Stimulated activated CD8-positive, alpha-beta memory T cell treated with anti-CD3 and anti-CD28 coated beads, Interleukin-7, amount 100 ng/mL, for 4 hours (primary cell): ENCODE data around the gene HECW1.
"Not testable (repeated sequence)": the region's sequence is repeated elsewhere in the genome, so short reads cannot be mapped to it uniquely, and the experiment has no call there.

Experiments
- DNase-seq, 2 donors: peaks; one replicate each; pipeline ENCODE4 v3.0.0-alpha.2; 2020; ENCODE audit warnings: low read depth in 2 of 2

Gene HECW1

DNA sequence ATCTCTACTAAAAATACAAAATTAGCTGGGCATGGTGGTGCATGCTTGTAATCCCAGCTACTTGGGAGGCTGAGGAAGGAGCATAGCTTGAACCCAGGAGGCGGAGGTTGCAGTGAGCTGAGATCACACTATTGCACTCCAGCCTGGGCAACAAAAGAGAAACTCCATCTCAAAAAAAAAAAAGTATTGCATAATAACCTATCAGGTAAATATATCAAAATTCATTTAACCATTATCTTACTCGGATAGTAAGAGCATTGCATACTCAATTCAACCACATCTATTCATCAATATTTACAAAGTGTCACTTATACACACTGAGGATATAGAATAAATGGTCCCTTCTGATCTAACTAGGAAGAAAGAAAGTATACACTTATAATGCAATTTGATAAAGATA lies 461.4 kb downstream of the HECW1 start:
- not testable (repeated sequence) for DNase-seq

DNA sequence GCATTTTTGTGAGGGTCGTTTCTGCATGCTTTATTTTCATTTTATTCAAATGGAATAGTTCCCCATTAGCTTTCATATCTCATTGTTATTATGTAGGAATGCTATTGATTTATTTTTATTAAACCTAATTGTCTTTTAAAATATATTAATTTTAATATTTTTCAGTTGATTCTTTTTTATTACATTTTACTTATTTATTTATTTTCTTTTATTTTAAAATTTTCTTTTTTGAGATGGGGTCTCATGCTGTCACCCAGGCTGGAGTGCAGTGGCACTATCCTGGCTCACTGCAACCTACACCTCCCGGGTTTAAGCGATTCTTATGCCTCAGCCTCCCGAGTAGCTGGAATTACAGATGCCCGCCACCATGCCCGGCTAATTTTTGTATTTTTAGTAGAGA lies 463.1 kb downstream of the HECW1 start:
- no peak for DNase-seq

DNA sequence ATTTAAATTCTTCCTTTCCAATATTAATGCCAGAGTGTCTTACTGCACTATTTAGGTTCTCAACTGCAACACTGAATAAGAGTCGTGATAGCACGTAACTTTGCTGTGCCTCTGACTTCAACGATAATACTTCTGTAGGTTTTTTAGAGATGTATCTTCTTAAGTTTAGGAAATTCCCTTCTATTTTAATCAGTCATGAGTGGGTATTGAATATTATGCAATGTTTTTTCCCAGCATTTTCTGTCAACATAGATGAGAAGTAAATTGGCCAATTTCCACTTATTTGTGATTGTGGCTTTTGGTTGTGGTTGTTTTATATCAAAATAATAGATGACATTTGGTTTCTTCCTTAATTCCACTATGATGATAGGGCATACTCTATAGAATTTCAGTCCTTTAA lies 463.8 kb downstream of the HECW1 start:
- no peak for DNase-seq

DNA sequence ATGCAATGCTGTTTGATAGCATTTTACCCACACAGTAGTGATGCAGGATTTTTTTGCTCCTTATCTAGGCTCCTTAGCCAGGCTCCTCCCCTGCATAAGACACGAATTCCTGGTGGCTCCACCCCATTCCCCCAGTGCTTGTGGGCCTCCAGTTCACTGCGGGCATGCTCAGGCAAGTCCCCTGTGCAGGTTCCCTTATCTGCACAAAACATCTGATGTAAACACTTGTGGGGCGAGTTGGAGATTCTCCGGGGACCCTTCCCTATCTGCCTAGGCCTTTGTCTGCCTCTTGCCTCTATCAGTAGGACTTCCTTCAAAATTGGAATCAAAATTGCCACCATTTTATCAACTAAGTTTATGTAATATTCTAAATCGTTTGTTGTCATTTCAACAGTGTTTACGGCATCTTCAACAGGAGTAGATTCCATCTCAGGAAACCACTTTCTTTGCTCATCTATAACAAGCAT lies 465.1 kb downstream of the HECW1 start:
- DNase-seq, result no peak

DNA sequence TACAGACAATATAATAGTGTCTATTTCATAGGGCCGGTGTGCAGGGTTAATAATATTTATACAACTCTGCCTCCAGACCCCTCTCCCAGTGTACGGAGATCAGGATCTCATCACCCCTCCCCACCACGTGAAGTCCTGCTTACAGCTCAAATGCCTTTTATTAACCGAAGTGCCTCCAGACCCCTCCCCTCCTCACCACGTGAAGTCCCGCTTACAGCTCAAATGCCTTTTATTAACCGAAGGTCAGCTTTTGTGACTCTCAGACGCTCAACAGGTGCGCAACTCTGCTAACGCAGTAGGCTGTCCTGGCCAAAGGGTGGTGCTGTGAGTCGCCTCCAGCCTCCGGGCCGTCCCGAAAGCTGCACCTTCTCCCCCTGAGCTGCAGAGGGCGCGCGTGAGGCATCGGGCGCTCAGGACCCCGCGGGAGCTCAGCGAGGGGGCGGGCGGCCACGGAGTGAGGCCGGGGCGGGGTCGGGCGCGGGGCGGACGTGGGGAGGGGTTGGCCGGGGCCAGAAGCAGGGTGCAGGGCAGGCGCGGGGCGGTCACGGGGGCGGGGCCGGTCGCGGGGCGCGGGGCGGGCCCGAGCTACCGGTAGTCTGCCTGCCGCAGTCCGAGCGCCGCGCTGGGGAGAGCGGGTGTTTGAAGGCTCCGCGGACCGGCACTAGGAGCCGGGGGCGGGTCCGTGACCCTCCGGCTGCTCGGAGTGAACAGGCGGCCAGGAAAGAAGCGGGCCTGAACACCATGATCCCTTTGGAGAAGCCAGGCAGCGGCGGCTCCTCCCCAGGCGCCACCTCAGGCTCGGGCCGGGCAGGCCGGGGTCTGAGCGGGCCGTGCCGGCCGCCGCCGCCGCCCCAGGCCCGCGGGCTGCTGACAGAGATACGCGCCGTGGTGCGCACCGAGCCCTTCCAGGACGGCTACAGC lies 470.3 kb downstream of the HECW1 start, which contains the start of gene STK17A:
TSS of gene STK17A (plus strand) at position 606 of the 921 bp plus-strand sequence. CDS start at position 742, 136 bp downstream.
- DNase-seq, result peak; percentile 90 to 94

DNA sequence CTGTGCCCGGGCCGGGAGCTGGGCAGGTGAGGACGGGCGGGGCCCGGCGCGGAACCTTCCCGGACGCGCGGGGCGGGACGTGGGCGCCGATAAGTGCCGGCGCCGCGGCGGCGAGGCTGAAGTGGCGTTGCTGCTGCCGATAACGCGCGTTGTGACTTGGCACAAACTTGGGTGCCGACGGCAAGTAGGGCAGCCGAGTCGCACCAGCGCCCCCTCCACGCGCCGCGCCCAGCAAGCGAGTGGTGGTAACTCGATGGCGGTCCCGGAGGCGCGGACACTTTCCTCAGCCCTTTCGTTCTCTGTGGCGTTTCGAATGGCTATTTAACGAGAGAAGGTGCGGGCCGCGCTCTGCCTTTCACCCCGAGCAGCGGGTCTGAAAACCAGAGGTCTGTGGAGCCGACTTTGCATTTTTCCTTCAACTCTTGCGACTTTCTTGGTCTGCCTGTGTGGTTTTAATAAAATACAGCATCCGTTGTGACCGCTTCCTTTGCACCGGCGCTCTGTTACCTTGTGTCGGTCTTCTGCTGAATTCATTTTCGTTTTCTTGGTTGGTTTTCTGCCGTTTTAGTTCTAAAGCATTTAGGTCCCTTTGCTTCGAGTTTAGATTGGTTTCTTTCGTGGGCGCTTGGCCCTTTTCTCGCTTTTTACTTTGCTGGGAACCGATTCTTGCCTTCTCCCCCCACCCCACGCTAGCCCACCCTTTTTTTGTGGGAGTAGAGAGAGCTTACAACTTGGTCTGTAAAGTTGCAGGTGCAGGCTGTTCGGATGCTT lies 471.2 kb downstream of the HECW1 start:
- DNase-seq, result peak; percentile 25 to 63

DNA sequence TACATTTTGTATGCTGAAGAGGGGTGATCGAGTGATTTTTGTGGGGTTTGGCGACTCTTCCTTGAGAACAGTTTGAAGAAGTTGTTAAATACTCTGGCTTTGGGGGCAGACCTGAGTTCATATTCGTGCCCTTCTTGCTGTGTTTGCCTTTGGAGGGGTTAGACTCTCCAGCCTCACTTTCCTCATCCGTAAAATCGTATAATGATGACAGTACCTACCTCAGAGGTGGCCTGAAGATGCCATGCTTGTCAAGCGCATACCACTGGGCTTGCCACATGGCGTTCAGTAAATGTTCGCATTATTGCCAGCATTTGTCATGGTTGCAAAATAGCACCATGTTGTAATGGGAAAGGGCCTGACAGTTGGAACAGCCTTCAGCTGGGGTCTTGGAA lies 471.7 kb downstream of the HECW1 start:
- DNase-seq, result no peak

DNA sequence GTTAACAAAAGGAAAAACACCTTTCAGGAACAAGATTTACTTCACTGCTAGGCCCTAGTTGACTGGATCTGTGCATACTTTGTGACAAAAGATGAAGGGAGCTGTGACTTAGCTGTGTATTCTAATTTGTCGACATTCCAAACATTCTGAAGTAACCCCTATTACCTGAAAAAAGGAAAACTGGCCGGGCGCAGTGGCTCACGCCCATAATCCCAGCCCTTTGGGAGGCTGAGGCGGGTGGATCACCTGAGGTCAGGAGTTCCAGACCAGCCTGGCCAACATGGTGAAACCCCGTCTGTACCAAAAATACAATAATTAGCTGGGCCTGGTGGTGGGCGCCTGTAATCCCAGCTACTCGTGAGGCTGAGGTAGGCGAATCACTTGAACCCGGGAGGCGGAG lies 472.3 kb downstream of the HECW1 start:
- not testable (repeated sequence) for DNase-seq

DNA sequence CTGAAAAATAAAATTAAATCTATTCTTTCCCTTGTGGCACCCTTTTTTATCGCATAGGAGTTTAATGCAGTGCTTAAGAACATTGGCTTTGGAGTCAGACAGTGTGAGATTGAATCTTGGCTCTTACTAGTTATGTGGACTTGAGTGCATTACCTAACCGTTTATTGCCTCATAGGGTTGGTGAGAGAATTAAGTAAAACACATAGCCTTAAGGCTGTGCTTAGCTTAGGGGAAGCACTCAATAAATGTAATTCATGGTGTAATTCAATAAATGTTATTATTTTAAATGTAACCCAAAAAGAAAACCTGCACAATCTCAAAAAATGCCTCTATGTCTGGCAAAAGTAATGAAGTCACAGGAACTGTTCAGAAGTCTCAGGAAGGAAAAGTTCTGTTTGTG lies 473.1 kb downstream of the HECW1 start:
- no peak for DNase-seq

DNA sequence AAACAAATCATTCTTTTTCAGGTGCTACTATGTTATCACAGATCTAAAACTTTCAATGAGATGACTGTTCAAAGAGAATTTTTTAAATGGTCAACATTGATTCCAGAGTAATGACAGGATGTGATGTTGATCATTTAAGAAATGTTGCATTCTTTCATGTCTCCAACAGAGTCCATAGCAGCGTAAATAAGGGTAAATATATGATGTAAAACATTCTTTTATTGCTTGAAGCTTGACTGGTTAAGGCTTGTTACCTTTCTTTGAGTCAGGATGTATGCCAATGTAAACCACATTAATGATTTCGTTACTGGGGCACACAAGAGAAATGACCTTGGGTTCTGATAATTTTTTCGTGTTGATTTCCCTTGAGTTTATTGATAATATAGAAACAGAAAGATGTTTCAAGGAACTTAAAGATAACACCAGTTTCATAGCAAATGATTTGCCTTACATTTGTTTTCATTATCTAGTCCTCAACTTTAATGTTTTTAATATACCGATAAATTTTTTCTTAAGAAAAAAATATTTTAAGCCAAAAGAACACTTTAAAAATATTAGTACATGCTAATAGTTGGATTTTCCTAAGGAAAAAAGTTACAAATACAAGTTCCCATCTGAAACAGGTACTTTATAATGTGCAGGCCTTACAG lies 473.9 kb downstream of the HECW1 start:
- no peak for DNase-seq

DNA sequence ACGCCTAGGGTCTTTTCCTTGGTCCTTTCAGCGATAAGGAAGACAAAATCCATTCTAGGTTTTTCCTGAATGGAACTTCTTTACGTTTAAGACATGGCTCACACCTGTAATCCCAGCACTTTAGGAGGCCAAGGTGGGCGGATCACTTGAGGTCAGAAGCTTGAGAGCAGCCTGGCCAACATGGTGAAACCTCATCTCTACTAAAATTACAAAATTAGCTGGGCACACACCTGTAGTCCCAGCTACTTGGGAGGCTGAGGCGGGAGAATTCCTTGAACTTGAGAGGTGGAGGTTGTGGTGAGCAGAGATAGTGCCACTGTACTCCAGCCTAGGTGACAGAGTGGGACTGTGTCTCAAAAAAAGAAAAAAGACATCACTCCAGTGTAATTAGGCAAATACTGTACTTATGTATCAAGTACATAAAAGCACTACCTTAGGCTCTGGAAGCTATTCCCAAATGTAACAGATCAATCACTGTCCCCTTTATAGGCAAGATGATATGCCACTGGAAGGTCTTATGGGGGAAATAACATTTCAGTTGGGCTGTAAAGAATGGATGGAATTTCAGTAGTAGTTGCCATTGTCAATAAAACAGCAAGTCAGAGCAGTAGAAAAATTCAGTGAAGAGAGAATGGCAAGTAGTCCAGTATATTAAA lies 476.2 kb downstream of the HECW1 start:
- DNase-seq, result no peak

DNA sequence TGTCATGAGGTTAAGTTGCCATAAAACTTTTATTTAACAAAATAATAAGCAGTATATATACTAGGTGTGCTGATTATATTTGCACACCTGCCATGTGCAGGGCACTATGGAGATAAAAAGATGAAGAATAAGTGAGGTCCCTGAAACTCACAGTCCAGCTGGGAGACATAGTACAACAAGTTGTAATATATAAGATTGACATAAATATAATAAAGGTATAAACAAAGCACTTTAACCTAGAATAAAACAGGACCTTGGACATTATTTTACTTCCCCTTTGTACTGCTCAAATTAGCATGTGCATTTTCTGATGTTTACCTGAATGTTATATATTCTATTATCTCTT lies 476.7 kb downstream of the HECW1 start:
- no peak for DNase-seq

DNA sequence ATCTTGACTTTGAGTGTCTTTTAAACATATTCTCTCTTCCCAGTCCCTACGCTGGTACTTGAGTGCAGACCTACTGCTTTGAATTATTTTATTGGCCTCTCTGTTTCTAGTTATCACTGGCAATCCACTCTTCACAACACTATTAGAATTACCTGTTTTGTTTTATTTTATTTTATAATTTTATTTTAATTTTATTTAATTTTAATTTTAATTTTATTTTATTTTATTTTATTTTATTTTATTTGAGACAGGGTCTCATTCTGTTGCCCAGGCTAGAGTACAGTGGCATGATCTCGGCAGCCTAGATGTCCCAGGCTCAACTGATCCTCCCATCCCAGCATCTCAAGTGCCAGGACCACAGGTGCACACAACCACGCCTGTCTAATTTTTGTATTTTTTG lies 477.3 kb downstream of the HECW1 start:
- no peak for DNase-seq

DNA sequence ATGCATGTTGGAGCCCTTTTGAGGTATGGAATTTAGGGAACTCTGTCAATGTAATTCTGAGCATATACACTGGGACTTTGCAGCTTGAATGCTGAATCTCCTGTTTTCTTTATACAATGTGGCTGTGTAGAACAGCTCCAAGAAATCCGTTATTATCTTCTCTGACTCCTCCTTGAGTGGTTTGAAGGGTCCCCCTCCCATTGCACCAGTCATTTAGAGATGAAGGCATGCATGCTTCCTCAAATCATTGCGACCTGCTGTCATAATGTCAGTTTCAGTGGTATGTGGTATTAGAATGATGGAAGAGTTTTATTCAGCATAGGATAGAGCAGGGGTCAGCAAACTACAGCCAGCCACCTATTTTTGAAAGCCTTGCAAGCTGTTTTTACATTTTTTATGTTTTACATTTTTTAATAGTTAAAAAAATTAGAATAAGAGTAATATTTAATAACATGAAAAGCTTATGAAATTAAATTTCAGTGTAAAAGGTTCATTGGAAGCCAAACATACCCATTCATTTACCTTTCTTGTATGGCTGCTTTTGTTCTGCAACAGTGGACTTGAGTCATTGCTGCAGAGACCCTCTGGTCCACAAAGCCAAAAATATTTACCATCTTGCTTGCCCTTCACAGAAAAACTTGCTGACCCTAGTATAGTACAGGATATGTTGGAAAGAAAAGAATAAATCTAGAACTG lies 478.6 kb downstream of the HECW1 start:
- no peak for DNase-seq

DNA sequence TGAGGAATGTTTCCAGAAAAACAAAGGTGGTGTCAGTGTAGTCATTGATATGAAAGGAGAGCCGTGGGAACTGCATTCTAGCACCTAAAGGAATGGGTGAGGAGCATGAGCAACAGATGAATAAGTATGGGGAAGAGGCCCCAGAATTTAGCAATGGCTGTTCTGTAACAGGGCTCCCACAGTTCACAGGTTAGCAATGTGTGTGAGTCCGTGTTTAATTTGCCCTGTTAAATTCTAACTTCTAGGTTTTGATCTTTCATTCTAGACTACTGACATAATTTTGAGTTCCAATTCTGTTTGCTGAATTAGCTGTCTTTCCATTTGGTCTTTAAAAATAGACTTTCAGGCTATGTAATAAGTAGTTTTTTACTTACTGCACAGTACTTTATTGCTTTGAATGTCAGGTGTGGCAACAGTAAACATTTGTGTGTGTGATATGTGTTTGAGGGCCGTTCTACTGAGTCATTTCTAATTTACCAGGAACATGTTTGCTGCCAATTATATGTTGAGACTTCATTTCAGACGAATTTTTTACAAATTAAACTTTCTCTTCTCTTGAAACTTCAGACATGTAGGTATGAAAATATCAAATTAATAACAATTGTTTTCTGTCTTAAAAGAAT lies 479.2 kb downstream of the HECW1 start:
- no peak for DNase-seq

DNA sequence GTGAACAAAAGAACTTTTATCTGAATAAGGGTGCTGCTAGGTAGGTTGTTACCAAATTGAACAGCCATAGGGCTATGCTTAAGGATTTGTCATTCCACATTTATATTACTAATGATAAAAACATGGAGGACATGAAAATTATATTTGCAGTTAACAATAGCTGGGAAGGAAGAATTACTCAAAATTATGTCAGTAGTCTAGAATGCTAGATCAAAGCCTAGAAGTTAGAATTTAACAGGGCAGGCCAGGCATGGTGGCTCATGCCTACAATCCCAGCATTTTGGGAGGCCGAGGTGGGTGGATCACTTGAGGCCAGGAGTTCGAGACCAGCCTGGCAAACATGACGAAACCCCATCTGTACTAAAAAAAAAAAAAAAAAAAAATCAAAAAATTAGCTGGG lies 479.9 kb downstream of the HECW1 start:
- no peak for DNase-seq

DNA sequence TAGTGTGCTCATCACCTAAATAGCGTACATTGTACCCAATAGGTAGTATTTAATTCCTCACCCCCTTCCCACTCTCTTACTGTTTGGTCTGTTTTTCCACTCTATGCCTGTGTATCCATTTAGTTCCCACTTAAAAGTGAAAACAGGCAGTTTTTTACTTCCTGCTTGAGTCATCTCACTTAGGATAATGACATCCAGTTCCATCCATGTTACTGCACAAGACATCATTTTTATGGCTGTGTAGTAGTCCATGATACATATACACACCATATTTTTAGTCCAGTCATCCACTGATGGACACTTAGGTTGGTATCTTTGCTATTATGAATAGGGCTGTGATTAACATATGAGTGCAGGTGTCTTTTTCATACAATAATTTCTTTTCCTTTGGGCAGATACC lies 480.6 kb downstream of the HECW1 start:
- DNase-seq, result no peak

DNA sequence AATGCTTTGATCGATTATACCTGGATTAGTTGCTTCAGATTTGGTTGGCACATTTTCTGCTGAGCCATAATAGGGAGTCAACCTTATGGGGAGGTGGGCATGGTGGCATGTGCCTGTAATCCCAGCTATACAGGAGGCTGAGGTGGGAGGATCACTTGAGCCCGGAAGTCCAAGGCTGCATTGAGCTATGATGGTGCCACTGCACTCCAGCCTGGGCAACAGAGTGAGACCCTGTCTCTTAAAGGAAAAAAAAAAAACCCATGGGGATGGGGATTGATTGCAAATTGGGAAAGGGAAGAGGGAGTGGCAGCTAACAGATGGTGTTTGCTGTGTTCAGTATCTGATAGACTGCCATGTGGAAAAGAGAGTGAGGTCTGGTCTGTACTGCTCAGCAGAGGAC lies 481.6 kb downstream of the HECW1 start:
- no peak for DNase-seq

DNA sequence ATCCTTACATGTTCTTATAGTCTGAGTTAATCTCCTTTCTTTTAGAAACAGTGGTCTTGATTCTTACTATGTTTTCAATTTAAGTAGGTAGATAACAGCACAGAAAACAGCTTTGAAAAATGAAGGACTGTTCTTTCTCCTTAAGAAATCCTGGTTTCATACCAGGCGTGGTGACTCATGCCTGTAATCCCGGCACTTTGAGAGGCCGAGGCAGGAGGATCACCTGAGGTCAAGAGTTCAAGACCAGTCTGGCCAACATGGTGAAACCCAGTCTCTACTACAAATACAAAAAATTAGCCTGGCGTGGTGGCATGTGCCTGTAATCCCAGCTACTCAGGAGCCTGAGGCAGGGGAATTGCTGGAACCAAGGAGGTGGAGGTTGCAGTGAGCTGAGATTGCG lies 484.0 kb downstream of the HECW1 start:
- not testable (repeated sequence) for DNase-seq

DNA sequence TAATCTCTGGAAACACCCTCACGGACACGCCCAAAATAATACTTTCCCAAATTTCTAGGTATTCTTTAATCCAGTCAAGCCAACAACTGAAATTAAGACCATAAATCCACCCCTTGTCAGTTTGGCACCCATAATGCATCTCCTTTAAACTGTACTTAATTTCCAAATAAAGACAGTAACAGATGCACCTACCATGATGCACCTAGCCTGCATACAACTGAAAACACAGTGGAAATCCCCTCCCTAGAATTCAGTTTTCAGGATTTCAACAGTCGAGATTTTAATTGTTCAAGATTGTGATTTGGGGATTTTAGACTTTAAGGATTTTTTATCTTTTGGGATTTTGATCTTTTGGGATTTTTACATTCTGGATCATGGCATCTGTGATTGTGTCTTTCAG lies 487.6 kb downstream of the HECW1 start:
- DNase-seq, result no peak

DNA sequence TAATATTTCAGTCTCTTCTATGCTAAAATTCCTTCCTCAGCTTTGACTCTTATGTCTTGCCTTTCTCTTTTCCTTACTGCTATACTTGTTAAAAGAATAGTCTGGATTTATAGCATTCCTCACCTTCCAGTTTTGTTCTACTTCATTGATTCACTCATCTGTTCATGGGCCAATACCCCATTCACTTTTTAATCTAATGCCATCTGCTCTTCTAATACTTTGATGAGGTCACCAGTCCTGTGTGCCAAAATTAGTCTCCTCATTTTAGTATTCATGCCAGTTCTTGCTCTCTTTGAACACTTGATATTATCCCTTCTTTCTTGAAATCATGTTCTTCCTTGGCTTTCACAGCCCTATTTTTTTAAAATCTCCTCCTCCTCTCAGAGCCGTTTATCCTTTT lies 489.8 kb downstream of the HECW1 start:
- DNase-seq, result no peak
